GM12892 (cell line): Measurements from ENCODE around the gene ETV1.

ENCODE experiments used
- POLR2A ChIP-seq: IDR thresholded peaks from 2 replicates; pipeline ENCODE4 v1.6.1; 2011; ENCODE audit warnings: low read depth, low read length, control low read depth
- POLR2AphosphoS5 ChIP-seq: IDR thresholded peaks from 2 replicates; pipeline ENCODE4 v1.6.1; 2011; ENCODE audit warnings: low read depth, low read length, control low read depth

DNA sequence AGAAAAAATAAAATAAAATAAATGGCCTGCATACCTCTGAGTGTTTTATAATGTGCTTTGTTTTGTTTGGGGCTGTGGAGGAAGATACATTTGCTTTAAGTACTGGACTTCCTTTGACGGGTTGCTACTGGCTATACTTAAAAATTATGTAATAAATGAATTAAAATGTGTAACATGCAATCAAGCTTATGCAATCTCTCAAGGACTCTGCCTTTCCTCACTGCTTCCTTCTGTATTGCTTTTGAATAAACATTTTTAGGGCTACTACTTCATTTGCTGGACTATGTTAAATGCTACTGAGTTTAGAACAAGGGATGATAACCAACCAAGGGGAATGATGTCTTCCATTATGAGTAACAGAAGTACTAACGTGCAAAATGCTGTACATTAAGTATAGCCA is 91.6 kb downstream of the ETV1 start:
- TF ChIP-seq POLR2A (no peak), POLR2AphosphoS5 (no peak)
